T-helper 2 cell (primary cell): Measurements from ENCODE around the gene ASCL2.

ENCODE experiments used
- DNase-seq, 5 experiments: peaks; one replicate each; pipeline versions ENCODE4 v3.0.0 to v3.0.0-alpha.2; 2012 to 2022
- total RNA-seq, 2 donors: gene quantifications; one replicate each; lab custom pipeline; 2026; lab: John Stamatoyannopoulos, UW

Gene ASCL2
- 0 reads per million in 2 donors for total RNA-seq

- peak in 1 of 5 experiments; percentile 18 for DNase-seq
Observed at GRCh38 chr11:2270322-2271076, at the start of gene ASCL2. TSS of gene ASCL2 (minus strand) at chr11:2270588. CDS start at chr11:2270332, 256 bp downstream.

- no peak for DNase-seq
Observed at GRCh38 chr11:2319791-2320472, 49.5 kb upstream of the ASCL2 start.

- no peak for DNase-seq
Observed at GRCh38 chr11:2318707-2319106, 48.3 kb upstream of the ASCL2 start.

- no peak for DNase-seq
Observed at GRCh38 chr11:2318123-2318522, 47.7 kb upstream of the ASCL2 start.

GRCh38 chr11:2317354-2318050 is 47.1 kb upstream of the ASCL2 start:
- no peak for DNase-seq

- no peak for DNase-seq
Observed at GRCh38 chr11:2316963-2317244, 46.5 kb upstream of the ASCL2 start.

- no peak for DNase-seq
Observed at GRCh38 chr11:2316169-2316962, 46.0 kb upstream of the ASCL2 start.

- DNase-seq, result no peak
Observed at GRCh38 chr11:2315395-2316168, 45.2 kb upstream of the ASCL2 start.

GRCh38 chr11:2314525-2315394 is 44.4 kb upstream of the ASCL2 start:
- DNase-seq, result no peak

GRCh38 chr11:2314136-2314524 is 43.7 kb upstream of the ASCL2 start:
- no peak for DNase-seq

GRCh38 chr11:2313051-2313951 is 42.9 kb upstream of the ASCL2 start:
- DNase-seq, result no peak

GRCh38 chr11:2312232-2313042 is 42.0 kb upstream of the ASCL2 start:
- no peak for DNase-seq

- DNase-seq, result no peak
Observed at GRCh38 chr11:2311353-2312133, 41.2 kb upstream of the ASCL2 start.

GRCh38 chr11:2310786-2311352 is 40.5 kb upstream of the ASCL2 start:
- DNase-seq, result no peak

GRCh38 chr11:2310073-2310785 is 39.8 kb upstream of the ASCL2 start:
- no peak for DNase-seq

GRCh38 chr11:2309251-2310072 is 39.1 kb upstream of the ASCL2 start:
- no peak for DNase-seq
